OCI-LY1 (cell line): ENCODE results near the gene CFH.

Source experiments
- EZH2 ChIP-seq: fragments of 200-600 bp; sonication (generic), shearing (Covaris generic); IDR thresholded peaks from 2 replicates; pipeline ENCODE4 v1.8.0; 2017; ENCODE audit warnings: borderline replicate concordance, mixed run types, mild to moderate bottlenecking, antibody characterized with exemption, low read length, moderate library complexity, mixed read lengths
- TF ChIP-seq, protein P1 (sequence below): fragments of 200-600 bp; sonication (generic), shearing (Covaris generic); IDR thresholded peaks from 2 replicates; pipeline ENCODE4 v1.5.1; 2017; ENCODE audit warnings: mild to moderate bottlenecking, antibody characterized with exemption, low read length, moderate library complexity, mixed read lengths

DNA sequence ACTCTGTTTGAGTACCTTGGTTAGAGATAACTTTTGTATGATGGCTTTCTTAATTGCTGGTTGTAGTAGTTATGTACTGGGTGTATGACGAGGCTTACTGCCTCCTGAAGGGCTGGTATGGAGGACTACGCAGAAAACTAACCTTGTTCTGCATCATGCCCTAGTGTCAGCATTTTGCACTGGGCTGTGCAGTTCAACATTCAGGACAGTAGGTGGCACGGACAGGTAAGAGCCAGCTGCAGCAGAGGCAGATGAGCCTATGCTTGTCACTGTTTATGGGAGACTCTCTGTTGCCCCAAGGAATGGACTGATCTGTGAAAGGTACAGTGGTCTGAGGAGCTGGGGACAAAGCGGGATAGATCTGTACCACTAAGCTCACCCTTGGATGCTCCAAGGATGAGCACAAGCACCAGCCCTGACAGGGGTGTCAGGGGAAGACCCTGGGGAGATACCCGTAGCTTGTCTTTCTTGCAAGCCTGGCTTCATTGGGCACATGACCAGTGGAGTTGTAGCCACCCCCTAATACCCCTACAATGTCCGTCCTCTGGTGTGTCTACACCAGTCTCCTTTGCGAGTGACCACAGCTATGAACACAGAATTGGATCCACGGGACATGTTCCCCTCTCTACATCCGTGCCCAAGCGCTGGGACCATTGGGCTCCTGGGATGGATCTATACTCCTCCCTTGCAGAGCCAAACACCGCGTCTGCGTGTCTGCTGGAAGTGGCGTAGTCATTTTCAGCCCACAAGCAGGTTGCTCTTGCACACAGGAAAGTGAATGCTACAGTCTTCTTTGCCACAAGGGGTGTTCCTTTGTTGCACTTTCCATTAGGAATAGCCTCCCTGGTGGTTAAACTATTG lies 71.7 kb downstream of the CFH start:
- no peak for TF ChIP-seq EZH2
- TF ChIP-seq, protein P1, sequence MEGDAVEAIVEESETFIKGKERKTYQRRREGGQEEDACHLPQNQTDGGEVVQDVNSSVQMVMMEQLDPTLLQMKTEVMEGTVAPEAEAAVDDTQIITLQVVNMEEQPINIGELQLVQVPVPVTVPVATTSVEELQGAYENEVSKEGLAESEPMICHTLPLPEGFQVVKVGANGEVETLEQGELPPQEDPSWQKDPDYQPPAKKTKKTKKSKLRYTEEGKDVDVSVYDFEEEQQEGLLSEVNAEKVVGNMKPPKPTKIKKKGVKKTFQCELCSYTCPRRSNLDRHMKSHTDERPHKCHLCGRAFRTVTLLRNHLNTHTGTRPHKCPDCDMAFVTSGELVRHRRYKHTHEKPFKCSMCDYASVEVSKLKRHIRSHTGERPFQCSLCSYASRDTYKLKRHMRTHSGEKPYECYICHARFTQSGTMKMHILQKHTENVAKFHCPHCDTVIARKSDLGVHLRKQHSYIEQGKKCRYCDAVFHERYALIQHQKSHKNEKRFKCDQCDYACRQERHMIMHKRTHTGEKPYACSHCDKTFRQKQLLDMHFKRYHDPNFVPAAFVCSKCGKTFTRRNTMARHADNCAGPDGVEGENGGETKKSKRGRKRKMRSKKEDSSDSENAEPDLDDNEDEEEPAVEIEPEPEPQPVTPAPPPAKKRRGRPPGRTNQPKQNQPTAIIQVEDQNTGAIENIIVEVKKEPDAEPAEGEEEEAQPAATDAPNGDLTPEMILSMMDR, result peak; percentile 76
